Uterus (tissue), 4 donors: ENCODE data around the gene ARHGEF4. TPM values are rescaled to one million over a fixed set of nuclear protein-coding genes. Genes with fewer than 3 reads are reported as not detected.

Source experiments
- DNase-seq, 2 donors: peaks; one replicate each; pipeline ENCODE4 v3.0.0-alpha.2; 2019 to 2020
- H3K27ac ChIP-seq, 2 donors: fragments of 200-600 bp; sonication (generic); 1 replicate in 1 of 2; 2 replicates in 1 of 2; pipeline ENCODE4 v1.5.1; 2016 to 2018
- H3K27me3 ChIP-seq, 2 donors: fragments of 200-600 bp; sonication (generic); one replicate each; pipeline ENCODE4 v1.5.1; 2018 to 2019; ENCODE audit warnings: control low read depth in 1 of 2
- H3K36me3 ChIP-seq, 2 donors: fragments of 200-600 bp; sonication (generic); one replicate each; pipeline ENCODE4 v1.5.1; 2019; ENCODE audit warnings: control low read depth in 1 of 2
- H3K4me1 ChIP-seq, 2 donors: fragments of 200-600 bp; sonication (generic); one replicate each; pipeline ENCODE4 v1.5.1; 2018 to 2019; ENCODE audit warnings: control low read depth in 1 of 2
- H3K4me3 ChIP-seq, 2 donors: fragments of 200-600 bp; sonication (generic); 1 replicate in 1 of 2; 2 replicates in 1 of 2; pipeline ENCODE4 v1.5.1; 2018 to 2019; ENCODE audit warnings: mild to moderate bottlenecking in 1 of 2
- H3K9me3 ChIP-seq, 2 donors: fragments of 200-600 bp; sonication (generic); one replicate each; pipeline ENCODE4 v1.5.1; 2019; ENCODE audit warnings: control low read depth in 1 of 2
- POLR2A ChIP-seq, 2 donors: fragments of 450-650 bp; IDR thresholded peaks; one replicate each; pipeline ENCODE4 v1.6.1; 2016; ENCODE audit warnings: antibody characterized with exemption in 2 of 2, mild to moderate bottlenecking in 1 of 2, moderate library complexity in 1 of 2
- intact Hi-C: fragments of 100-400 bp; cut with DNase I; formaldehyde crosslinking; loops from one replicate; pipeline ENCODE4 v1.15.1; 2023; ENCODE audit warnings: low total_unique reads
- total RNA-seq, 4 donors: library from RNA; depleted of rRNA in 3 of 4; stranded (reverse); fragments of >200 nt in 3 of 4; gene quantifications; one replicate each; pipeline versions ENCODE4 v1.1.0 to v1.2.4, GENCODE V29; 2014 to 2023
- TF ChIP-seq, protein P1 (sequence below), 4 experiments: fragments of 200-600 bp in 2 of 4; fragments of 450-650 bp in 2 of 4; sonication (generic) in 2 of 4; IDR thresholded peaks; one replicate each; pipeline ENCODE4 v1.5.1; 2016 to 2019; ENCODE audit warnings: antibody characterized with exemption in 4 of 4, mild to moderate bottlenecking in 2 of 4, moderate library complexity in 1 of 4
- donor health status: DM: yes; HTN: yes; CAD: no.

ARHGEF4 gene
- total RNA-seq, 4 donors from 2014 or later: 1.8 to 26.2 (median 9.6) TPM

DNA sequence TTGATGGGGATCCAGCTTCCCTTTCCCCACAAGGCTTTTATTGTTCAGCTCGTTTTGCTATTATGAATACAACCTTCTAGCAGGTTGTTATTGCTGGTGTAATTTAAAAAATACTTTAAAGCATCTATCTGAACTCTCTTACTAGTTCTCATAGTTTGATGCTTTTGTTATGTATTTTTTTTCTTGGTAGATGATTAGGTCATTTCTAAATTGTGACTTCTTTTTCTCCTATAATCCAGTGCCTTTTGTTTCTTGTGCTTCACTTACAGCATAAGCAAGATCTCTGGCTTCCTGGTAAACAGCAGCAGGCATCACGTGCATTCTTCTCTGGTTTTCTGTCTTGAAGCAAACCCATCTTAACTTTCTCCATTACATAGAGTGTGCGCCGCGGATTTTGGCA, 160.5 kb downstream of the ARHGEF4 start:
- Histone ChIP-seq H3K4me3 (no peak overlapping the region), H3K27ac (no peak overlapping the region), H3K36me3 (no peaks in the 10 kb centered on the region), H3K27me3 (no peaks in the 10 kb centered on the region), H3K4me1 (no peaks in the 10 kb centered on the region), H3K9me3 (no peaks in the 10 kb centered on the region)
- intact Hi-C loops: no loop called here
- TF ChIP-seq, protein P1, sequence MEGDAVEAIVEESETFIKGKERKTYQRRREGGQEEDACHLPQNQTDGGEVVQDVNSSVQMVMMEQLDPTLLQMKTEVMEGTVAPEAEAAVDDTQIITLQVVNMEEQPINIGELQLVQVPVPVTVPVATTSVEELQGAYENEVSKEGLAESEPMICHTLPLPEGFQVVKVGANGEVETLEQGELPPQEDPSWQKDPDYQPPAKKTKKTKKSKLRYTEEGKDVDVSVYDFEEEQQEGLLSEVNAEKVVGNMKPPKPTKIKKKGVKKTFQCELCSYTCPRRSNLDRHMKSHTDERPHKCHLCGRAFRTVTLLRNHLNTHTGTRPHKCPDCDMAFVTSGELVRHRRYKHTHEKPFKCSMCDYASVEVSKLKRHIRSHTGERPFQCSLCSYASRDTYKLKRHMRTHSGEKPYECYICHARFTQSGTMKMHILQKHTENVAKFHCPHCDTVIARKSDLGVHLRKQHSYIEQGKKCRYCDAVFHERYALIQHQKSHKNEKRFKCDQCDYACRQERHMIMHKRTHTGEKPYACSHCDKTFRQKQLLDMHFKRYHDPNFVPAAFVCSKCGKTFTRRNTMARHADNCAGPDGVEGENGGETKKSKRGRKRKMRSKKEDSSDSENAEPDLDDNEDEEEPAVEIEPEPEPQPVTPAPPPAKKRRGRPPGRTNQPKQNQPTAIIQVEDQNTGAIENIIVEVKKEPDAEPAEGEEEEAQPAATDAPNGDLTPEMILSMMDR (IDR thresholded peaks at IDR 0.05): no peak
- TF ChIP-seq POLR2A (IDR thresholded peaks at IDR 0.05): no peak
- DNase-seq: no peak

DNA sequence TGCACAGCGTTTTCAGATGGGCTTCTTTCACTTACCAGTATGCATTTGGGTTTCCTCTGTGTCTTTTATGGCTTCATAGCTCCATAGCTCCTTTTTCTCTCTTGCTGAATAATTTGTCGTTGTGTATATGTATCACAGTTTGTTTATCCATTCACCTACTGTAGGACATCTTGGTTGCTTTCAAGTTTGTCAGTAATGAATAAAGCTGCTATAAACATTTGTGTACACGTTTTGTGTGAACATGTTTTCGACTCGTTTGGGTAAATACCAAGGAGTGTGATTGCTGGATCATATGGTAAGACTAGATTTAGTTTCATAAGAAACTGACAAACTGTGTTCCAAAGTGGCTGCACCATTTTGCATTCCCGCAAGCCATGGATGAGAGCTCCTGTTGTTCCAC, 161.8 kb downstream of the ARHGEF4 start:
- no peak for DNase-seq
- Histone ChIP-seq H3K27me3 (no peaks in the 10 kb centered on the region), H3K9me3 (no peaks in the 10 kb centered on the region), H3K27ac (no peak overlapping the region), H3K36me3 (no peaks in the 10 kb centered on the region), H3K4me3 (no peak overlapping the region), H3K4me1 (no peaks in the 10 kb centered on the region)
- TF ChIP-seq, protein P1 (IDR thresholded peaks at IDR 0.05): no peak
- no peak for TF ChIP-seq POLR2A (IDR thresholded peaks at IDR 0.05)
- intact Hi-C loops: no loop called here

- H3K27me3 ChIP-seq: no peaks in the 10 kb centered on the region
- no peaks in the 10 kb centered on the region for H3K4me1 ChIP-seq
- no peak overlapping the region for H3K27ac ChIP-seq
- TF ChIP-seq, protein P1 (IDR thresholded peaks at IDR 0.05): no peak
- no peak for TF ChIP-seq POLR2A (IDR thresholded peaks at IDR 0.05)
- no peak for DNase-seq
- no peak overlapping the region for H3K4me3 ChIP-seq
- intact Hi-C loops: no loop called here
- H3K36me3 ChIP-seq: no peaks in the 10 kb centered on the region
- no peaks in the 10 kb centered on the region for H3K9me3 ChIP-seq
These were observed 167.9 kb downstream of the ARHGEF4 start for GRCh38 chr2:131004446-131005209.

- H3K4me3 ChIP-seq: no peak overlapping the region
- no peak for TF ChIP-seq POLR2A (IDR thresholded peaks at IDR 0.05)
- TF ChIP-seq, protein P1 (IDR thresholded peaks at IDR 0.05): no peak
- intact Hi-C loops: no loop called here
- H3K27me3 ChIP-seq: no peaks in the 10 kb centered on the region
- H3K4me1 ChIP-seq: no peaks in the 10 kb centered on the region
- H3K27ac ChIP-seq: no peak overlapping the region
- no peaks in the 10 kb centered on the region for H3K9me3 ChIP-seq
- no peaks in the 10 kb centered on the region for H3K36me3 ChIP-seq
- DNase-seq: no peak
These were observed 168.7 kb downstream of the ARHGEF4 start for GRCh38 chr2:131005216-131005935.

DNA sequence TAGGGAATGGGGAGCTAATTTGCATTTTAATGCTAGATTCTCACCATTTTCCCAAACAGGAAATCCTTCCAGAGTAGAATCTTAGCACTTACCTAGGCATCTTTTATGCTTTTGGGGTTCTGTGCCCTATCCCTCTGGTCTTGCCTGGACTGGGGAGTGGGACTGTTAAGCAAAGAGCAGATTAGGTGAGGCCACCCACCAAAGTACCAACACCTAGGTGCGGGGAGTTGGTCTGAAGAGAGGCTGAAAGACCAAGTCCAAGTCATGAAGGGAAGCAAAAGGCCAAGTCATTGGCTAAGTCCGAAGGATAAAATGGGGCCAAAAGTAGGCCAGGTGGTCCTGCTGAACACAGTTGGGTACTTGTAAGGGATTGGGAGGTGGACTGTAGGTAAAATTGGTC, 169.8 kb downstream of the ARHGEF4 start:
- no peak for DNase-seq
- Histone ChIP-seq H3K27me3 (no peaks in the 10 kb centered on the region), H3K4me1 (no peaks in the 10 kb centered on the region), H3K4me3 (no peak overlapping the region), H3K27ac (no peak overlapping the region), H3K36me3 (no peaks in the 10 kb centered on the region), H3K9me3 (no peaks in the 10 kb centered on the region)
- intact Hi-C loops: no loop called here
- TF ChIP-seq POLR2A (IDR thresholded peaks at IDR 0.05): no peak
- TF ChIP-seq, protein P1 (IDR thresholded peaks at IDR 0.05): no peak
